GM12801 (cell line): ENCODE measurements around the gene ABHD2.

Source experiments
- TF ChIP-seq, protein P1 (sequence below): IDR thresholded peaks from one replicate; pipeline ENCODE4 v1.5.1; 2011; ENCODE audit warnings: control low read depth; ENCODE audit not compliant: insufficient read length; ENCODE audit errors: extremely low read depth

The ABHD2 gene

DNA sequence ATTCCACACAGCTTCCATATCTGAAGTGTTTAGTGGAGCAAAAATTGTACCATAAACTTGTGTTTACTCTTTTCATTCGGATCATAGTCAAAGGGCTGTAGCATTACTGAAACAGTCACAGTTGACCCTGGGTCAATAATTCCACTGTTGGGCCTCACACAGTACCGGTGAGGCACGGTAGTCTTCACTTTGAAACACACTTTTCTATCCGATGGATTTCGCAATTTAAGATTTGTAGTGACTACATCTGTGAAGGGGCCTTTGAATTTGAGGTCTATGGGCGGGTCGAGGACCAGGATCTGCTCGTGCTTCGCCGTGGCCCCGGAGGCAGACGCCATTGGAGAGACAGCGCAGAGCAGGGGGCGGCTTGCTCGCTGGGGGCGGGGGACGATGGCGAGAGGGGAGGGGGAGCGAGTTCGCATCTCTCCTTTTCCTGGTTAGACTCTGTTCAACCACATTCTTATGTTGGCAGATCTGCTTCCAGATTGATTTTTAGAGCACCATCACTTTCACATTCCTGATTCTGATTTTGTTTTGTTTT is 113.3 kb downstream of the ABHD2 start:
- TF ChIP-seq, protein P1, sequence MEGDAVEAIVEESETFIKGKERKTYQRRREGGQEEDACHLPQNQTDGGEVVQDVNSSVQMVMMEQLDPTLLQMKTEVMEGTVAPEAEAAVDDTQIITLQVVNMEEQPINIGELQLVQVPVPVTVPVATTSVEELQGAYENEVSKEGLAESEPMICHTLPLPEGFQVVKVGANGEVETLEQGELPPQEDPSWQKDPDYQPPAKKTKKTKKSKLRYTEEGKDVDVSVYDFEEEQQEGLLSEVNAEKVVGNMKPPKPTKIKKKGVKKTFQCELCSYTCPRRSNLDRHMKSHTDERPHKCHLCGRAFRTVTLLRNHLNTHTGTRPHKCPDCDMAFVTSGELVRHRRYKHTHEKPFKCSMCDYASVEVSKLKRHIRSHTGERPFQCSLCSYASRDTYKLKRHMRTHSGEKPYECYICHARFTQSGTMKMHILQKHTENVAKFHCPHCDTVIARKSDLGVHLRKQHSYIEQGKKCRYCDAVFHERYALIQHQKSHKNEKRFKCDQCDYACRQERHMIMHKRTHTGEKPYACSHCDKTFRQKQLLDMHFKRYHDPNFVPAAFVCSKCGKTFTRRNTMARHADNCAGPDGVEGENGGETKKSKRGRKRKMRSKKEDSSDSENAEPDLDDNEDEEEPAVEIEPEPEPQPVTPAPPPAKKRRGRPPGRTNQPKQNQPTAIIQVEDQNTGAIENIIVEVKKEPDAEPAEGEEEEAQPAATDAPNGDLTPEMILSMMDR, result no peak

- TF ChIP-seq, protein P1, result no peak
Observed at GRCh38 chr15:89203705-89204273, 115.5 kb downstream of the ABHD2 start.

DNA sequence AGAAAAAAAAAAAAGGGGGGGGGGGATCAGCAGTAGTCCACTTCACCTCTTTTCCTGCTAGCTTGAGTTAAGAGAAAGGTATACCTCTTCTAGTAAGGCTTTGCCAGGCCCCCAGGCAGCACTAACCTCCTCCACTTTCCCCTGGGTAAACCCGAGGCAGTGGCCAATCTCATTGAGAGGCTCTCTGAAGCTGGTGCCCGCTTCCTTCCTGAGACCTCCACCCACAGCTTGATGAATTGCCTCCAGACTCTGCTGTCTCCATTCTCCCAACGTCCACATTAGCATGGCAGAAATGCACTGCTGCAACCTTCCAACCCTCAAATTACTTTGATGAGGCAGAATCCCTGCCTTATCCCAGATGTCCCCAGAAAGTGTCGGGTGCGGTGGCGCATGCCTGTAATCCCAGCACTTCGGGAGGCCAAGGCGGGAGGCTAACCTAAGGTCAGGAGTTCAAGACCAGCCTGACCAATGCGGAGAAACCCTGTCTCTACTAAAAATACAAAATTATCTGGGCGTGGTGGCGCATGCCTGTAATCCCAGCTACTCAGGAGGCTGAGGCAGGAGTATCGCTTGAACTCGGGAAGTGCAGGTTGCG is 117.8 kb downstream of the ABHD2 start:
- TF ChIP-seq, protein P1, result no peak

GRCh38 chr15:89206908-89207331 is 118.7 kb downstream of the ABHD2 start:
- TF ChIP-seq, protein P1, result no peak

- TF ChIP-seq, protein P1, result no peak
Observed at GRCh38 chr15:89208256-89208655, 120.0 kb downstream of the ABHD2 start.

DNA sequence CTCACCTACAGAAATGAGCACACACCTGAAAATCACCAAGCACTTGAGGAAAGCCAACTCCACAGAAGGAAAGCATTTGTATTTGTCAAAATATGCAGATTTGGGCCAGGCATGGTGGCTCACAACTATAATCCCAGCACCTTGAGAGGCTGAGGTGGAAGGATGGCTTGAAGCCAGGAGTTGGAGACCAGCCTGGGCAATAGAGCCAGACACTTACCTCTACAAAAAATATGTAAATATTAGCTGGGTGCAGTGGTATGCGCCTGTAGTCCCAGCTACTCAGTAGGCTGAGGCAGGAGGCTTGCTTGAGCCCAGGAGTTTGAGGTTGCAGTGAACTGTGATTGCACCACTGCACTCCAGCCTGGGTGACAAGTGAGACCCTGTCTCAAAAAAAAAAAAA is 120.8 kb downstream of the ABHD2 start:
- TF ChIP-seq, protein P1, result no peak

DNA sequence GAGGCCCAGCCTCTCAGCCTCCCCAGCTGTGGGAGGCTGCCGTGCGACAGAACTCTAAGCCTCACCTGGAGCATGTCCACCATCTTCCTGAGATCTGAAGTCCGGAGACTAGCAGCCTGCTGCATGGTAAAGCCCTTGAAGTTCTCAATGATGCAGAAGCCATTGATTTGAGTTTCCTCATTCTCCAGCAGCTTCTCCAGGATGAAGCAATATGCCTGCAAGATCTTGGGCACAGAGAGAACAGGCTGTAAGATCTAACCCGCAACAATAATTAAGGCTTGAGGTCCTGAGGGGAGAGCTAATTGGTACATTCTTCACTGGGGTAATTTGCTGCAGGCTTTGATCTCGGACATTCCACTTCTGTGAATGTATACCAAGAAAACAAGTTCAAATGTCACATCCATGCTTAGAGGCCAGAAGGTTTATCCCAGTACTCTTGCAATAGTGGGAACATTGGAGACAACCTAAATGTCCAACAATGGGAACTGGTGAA is 123.5 kb downstream of the ABHD2 start:
- TF ChIP-seq, protein P1, result no peak
